NCI-H526 (cell line): ENCODE results near the gene RAD9A.

Experiments
- DNase-seq, 2 experiments: peaks; one replicate each; lab custom pipeline; 2025; lab: John Stamatoyannopoulos, UW

Gene RAD9A

DNA sequence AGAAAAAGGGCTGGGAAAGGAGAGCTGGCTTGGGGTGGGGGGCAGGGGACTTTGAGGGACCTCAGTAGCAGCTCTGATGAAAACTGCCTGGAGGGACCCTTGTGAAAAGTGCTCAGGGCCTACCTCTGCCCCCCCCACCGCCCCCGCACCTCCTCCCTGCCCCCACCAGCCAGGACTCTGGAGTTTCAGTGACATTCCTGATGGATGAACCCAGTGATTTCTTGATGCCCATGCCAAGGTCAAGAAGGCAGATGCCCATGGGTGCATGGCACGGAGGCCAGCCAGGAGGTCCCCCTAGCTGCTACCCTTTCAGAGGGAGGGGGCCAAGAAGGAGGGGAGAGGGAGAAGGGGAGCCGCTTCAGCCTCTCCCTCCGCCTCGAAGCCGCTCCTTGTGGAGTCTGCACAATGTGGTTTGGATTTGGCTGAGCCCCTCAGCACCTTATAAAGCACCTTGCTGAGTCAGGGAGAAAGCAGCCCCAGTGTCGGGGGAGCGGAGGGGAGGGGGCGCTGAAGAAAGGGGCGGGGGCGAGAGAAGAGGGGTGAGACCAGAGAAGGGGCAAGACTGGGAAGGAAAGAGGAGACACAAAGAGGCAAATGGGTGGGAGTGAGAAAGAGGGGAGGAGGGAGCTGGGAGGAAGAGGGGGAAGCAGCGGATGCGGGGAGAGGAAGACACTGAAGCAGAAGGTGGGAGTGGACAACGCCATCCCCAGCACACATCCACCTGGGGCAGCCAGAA, 16.3 kb upstream of the RAD9A start:
- DNase-seq = no peak

DNA sequence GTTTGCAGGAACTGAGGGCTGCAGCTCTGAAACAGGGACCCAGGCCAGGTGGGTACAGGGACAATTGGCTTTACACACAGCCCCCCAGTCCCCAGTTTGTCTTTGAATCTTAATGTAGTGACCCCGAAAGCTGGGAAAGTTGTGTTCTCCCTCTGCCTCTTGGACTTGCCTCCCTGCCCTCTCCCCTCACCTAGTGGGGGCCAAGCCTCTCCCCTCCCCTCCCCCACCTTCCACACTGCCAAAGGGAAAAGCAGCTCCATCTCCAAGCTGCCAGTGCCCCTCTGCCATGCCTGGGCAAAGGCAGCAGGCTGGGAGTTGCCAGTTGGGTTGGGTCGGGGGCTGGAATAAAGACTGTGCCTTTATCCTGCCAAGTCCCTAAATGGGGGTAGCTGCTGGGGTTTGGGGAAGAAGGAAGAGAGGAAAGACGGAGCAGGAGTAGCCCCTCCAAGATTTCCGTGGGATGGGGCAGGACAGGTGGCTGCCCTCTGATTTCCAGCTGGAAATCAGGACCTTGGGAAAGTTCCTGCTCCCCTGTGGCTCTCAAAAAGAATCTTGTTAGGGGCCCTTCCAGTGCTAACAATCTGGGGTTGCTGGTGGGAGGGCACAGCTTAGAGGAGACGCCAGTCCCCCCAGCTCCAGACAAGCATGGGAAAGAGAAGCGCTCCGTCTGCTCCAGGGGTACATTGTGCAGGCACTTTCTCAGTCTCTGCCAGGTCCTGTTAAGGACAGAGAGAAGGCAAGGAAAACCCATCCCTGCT, 15.5 kb upstream of the RAD9A start:
- no peak for DNase-seq

DNA sequence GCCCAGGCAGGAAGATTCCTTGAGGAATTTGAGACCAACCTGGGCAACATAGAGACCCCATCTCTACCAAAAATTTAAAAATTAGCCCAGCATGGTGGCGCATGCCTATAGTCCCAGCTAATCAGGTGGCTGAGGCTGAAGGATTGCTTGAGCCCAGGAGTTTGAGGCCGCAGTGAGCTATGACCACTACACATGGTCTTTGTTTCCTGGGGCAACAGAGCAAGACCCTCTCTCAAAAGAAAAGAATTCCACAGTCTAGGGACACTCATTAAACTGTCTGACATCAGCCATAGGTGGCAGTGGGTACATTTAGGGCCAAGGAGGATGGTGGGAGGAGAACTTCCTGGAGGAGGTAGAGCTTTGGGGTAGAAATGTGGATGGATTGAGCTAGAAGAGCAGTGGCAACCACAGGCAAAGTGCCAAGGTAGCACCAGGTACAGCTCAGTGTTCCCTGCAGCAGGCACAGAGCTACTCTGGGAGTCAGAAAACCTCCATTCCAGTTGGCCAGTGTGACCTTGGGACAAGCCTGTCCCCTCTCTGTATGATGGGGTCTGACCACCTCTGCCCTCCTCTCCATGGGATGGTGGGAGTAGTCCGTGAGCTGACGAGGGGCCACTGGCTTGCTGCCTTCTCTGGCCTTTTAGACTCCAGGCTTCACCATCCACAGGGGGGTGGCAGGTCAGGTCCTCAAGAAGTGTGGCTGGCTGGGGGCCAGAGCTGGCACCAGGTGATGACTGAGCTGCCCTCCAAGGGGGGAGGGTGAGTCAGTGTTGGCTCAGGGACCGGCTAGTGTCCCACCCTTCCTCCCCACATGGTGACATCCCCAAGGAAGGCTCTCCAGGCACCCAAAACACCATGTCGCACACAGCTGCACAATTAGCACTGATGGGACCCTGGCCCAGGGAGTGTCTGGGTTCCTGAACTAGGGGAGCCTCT, 14.6 kb upstream of the RAD9A start:
- no peak for DNase-seq

DNA sequence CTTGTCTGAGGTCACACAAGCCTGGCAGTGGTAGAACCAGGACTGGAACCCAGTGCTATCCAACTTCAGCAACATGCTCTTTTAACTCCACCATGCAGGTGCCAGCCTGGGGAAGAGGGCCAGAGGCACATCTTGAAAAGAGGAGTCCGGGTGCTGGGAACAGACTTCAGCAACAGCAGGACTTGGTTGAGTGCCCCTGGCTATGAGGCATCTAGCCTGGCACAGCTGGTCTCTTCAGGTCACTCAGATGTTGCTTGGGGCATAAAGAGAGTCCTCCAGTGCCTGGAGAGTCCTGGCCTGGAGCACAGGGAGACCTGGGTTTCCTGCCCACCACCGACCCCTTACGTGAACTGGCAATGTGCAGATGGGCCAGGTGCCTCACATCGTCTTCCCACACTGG, 13.2 kb upstream of the RAD9A start:
- no peak for DNase-seq

DNA sequence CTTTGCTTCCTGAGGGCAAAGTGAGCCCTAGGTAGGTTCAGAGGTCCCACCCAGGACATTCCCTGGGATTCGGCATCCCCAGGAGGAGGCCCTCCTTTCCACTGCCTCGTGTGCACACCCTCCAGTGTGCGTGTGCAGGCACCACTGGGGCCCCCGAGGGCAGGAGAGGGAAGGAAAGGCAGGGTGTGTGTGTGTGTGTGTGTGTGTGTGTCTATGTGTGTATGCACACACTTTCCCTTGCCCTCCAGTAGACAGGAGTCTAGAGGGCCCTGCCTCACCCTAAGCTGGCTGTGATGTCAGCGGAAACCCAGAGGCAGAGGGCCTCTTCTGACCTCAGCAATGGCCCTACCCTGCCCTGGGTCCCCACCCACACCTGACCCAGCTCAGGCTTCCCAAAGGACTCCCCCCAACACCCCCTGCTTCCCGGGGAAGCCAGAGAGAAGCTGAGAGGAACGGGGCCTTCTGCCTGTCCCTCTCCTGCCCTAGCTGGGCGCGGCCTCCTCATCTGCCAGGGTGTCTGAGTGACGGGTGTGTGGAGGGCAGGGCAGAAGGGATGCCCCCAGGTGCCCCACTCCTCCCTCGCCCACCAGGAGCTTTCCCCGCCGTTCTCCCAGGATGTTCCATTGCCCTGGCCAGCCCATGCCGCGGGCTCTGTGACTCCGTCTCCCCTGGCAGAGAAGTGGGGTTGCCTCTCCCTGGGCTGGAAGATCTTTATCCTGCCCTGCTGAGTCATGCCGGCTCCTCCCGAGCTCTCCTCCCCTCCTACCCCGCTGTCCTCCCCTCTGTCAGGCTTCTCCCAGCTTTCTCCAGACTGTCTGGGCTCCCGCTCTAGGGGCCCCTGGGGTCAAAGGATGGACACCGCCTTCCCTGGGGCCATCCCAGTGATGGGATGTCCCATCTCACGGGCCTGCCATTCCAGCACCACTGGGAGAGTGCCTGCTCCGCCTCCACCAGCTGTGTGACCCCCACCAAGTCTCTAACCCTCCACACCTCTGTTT, 12.4 kb upstream of the RAD9A start:
- no peak for DNase-seq

DNA sequence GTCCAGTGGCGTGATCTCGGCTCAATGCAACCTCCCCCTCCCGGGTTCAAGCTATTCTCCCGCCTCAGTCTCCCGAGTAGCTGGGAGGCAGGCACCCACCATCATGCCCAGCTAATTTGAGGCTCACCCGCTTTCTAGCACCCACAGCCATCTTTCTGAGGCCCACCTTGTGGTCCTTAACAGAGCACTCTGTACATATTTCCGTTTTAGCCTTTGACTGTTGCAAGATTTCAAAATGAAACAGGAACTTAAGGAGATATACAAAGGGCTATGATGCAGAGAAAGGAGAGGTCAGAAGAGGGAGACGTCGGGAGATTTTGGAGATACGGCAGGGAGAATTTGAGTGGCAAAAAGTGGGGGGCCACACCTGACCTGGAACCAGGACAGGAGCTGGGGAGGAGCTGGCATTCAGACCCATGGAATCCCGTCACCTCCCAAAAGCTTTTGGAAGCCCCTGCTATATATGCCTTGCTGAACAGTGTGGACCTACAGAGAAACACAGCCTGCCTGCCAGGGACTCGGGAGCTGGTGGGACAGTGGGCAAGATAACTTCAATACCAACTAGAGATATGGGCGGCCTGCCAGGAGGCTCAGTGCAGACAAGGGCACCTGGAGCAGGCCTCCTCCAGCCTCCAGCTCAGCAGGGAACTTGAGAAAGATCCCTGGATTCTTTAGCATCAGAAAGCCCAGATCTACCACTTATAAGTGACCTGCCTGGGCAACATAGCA, 10.4 kb upstream of the RAD9A start:
- no peak for DNase-seq

DNA sequence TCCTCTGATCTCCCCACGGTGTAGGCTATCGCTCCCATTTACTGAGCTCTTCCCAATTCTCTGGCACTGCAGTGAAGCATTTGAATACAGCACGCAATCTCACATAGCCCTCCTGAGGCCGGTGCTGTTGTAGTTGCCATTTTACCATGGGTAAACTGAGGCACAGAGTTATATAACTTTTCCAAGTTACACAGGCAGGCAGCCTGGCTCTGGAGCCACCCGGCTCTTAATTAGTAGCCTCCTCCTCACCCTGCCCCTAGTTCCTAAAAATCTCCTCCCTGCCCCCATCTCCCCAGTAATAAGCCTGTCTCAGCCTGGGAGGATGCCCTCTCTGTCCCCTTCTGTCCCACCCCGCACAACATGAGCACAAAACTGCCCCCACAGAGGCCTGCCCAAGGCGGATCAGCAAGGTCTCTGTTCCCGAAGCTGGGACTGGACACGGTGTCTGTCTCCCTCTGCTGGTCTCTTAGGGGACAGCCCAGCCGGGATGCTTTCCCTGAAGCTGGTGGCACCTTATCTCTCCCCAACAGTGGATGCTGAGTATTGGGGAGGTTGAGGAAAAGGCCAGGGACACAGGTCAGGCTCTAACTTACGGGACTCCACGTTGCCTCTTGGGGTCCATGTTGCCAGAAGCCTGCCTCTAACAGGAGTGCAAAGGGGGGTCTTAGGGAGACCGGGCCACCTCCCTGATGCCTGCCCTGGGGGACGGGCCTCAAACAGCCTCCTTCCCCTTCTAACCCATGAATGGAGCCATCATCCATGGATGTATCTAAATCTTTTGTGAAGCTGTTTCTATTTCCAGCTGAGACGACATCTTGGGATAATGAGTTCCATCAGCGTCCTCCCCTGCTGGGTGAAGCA, 9.3 kb upstream of the RAD9A start:
- DNase-seq = peak; percentile 48 to 89

DNA sequence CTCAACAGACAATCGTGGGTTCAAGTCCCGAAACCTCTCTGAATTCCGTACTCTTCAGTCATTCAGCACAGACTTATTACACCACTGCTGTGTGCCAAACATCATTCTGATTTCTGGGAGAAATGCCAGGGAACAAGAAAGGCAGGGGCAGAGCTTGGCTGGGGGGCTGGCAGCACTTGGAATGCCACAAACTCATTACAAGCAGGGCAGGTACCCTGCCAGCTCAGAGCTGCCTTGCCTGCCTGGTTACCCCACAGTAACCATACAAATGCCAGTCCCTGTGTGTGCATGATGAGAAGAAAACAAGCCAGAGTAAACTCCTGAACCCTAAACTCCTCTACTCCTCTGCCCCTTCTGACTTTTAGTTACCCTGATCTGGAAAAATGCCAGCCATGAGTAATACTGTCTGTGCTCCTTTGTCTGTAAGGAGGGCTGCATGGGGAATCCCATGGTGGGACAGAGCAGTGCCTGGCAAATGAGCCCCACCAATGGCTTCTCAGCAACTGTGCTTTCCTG, 6.9 kb upstream of the RAD9A start:
- DNase-seq = no peak

DNA sequence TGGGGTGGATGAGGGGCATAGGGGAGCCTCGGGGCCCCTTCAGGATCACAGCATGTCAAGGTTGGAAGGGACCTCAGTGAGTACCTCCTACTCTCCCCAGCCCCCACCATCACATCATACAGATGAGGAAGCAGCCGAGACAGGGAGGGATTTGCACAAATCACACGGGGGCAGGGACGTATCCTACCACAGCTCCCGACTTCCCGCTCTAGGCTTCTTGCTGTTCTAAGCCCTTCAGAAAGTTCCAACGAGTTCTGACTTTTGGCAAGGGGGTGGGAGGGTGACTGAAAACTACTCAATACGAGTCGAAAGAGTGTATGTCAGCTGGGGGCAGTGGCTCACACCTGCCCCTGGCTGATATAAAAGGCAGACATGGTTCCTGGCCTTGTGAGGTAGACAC, 4.7 kb upstream of the RAD9A start:
- no peak for DNase-seq

DNA sequence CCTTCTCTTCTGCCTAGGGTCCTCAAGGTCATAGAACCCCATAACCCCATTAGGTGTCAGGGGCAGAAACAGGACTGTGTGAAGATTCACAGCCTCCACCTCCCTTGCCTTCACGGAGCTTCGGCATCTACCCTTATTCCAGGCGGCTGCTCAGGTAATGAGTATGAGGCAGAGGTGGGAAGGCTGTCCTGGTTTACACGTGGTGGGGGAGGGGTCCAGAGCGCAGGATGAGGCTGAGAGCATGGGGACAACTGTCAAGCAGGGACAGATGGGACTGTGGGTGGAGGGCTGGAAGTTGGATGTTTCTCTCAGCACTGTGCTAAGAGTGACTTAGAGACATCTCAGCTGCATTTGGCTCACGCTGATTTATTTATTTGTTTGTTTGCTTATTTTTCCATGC, 4.3 kb upstream of the RAD9A start:
- no peak for DNase-seq

DNA sequence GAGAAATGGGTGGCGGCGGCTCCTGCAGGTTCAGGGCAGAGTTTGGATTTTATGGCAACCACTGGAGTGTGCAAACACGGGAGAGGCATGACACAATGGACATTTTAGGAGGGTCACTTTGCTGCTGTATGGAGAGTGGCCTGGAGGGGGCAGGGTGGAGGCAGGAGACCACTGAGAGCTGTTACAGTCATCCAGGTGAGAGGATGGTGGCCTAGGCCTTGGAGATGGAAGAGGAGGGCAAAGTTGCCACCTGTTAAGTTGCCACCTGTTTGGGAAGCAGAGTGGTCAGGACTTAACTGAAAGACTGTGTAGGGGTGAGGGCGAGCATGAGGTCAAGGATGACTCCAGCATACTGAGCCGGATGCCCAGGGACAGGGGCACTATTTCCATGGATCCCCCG, 2.3 kb upstream of the RAD9A start:
- DNase-seq = peak; percentile 22 to 74

DNA sequence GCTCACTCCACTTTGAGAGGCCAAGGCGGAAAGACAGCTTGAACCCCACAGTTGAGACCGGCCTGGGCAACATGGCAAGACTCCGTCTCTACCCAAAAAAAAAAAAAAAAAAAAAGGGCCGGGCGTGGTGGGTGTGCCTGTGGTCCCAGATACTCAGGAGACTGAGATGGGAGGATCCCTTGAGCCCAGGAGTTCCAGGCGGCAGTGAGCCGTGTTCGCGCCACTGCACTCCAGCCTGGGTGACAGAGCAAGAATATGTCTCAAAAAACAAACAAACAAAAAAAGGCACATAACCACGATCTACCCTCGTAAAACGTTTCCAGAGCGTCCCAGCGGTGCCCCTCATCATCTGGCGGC, 861 bp upstream of the RAD9A start:
- DNase-seq = no peak

DNA sequence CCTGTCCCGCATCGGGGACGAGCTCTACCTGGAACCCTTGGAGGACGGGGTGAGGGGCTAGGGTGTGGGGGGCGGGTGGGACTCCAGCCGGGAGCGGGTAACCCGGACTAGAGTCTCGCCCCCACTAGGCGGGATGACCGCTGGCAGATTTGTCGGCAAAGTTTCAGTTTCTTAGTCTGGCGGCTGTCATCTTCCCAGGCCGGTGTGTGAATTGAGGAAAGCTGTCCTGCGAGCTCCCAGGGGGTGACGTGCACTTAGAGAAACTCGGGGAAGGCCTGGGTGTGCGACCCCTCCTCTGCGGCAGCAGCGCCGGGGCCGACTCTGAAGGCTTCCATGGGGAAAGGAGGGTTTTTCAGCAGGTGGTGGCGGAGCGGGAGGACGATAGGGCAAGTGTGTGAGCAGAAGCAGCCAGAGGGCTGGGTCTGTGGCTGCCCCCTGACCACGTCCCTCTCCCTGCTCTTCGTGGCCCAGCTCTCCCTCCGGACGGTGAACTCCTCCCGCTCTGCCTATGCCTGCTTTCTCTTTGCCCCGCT, 463 bp downstream of the RAD9A start:
- no peak for DNase-seq

DNA sequence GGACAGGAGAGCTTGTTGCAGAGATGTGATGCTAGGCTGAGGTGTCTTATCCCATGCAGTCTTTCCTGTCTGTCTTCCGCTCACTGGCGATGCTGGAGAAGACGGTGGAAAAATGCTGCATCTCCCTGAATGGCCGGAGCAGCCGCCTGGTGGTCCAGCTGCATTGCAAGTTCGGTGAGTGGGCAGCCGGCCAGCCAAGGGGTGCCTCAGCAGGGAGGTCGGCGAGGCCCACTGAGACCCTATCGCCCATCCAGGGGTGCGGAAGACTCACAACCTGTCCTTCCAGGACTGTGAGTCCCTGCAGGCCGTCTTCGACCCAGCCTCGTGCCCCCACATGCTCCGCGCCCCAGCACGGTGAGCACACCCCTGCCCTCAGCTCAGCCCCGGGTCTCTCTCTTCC, 1.7 kb downstream of the RAD9A start:
- no peak for DNase-seq

DNA sequence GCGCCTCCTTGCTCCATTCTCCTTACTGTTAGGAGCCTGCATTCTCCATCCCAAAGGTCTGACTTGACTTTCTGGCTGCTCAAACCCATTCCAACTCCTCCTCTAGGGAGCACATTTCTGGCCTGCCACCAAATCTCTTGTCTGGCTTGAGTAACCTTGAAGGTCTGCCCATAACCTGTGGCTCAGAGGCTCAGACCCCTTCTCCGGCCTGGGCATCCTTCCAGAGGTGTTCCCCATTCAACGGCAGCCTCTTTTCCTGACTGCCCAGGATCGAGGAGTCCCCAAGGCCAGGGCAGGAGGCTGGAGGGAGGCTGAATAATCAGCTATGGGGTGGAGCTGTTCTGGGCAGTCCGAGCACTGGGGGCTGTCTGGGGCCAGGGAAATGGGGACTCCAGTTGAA, 2.2 kb downstream of the RAD9A start:
- no peak for DNase-seq

DNA sequence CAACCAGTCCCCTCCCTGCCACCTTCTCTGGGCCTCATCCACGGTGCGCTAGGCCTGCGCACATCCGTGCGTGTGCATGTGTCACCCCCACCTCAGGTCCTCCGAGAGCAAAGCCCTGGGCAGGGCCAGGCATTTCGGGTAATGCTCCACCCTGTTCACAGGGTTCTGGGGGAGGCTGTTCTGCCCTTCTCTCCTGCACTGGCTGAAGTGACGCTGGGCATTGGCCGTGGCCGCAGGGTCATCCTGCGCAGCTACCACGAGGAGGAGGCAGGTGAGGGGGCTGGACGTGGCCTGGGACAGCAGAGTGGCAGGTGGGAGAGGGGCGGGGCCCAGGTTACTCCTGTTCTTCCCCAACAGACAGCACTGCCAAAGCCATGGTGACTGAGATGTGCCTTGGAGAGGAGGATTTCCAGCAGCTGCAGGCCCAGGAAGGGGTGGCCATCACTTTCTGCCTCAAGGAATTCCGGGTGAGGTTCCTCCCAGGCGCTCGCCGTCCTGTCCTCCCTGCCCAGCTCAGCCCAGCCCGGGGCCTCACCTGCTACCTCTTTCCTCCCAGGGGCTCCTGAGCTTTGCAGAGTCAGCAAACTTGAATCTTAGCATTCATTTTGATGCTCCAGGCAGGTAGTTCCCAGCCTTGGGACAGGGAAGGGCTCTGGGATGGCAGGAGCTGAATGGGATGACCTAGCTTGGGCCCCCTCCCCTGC, 3.9 kb downstream of the RAD9A start:
- no peak for DNase-seq

DNA sequence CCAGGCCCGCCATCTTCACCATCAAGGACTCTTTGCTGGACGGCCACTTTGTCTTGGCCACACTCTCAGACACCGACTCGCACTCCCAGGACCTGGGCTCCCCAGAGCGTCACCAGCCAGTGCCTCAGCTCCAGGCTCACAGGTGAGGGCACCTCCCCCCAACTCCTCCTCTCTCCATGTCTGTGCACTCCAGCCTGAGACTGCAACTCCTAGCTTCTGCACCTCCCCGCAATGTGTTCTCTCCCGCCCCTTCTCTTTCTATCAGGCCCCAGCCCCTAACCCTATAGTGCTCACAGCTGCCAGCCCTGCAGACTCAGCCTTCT, 4.4 kb downstream of the RAD9A start:
- no peak for DNase-seq

DNA sequence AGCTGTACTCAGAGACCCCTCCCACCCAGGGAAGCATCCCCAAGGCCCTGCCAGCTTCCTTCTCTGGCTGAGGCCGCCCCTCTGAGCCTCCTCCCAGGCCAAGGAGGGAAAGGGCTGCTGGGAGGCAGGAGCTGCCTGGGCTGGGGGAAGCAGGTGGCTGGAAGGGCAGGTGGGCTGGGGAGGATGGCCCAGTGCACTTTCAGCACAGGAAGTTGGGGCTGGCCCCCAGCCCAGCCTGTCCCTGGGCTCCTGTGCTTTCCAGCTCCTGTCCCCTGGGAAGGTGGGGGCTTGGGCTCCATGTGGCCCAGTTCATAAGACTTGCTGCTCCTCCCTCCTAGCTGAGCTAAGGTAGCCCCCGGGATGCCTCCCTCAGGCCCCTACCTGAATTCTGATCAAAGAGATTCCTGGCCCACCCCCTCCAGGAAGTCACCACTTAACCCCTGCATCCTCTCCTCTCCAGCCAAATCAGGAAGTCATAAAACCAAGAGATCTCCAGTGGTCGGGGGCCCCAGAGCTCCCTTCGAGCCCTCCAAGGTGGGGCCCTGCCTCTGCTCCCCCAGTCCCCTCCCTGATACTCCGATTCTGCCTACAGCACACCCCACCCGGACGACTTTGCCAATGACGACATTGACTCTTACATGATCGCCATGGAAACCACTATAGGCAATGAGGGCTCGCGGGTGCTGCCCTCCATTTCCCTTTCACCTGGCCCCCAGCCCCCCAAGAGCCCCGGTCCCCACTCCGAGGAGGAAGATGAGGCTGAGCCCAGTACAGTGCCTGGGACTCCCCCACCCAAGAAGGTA, 5.0 kb downstream of the RAD9A start:
- no peak for DNase-seq
